B cell (primary cell): ENCODE data around the gene NUP35. TPM values are rescaled to one million over a fixed set of nuclear protein-coding genes. Genes with fewer than 3 reads are reported as not detected.

Experiments
- ATAC-seq: fragments of 200-7000 bp; cut with Tn5 transposase; one replicate; pipeline ENCODE4 v1.10.0; 2021; ENCODE audit warnings: low read depth, mild to moderate bottlenecking, moderate number of reproducible peaks, moderate library complexity
- CTCF ChIA-PET: fragments of 350-600 bp; sonication (Branson Sonifier 250); formaldehyde crosslinking; loops from one replicate; lab custom pipeline; 2021; ENCODE audit warnings: antibody characterized with exemption, inconsistent platforms; lab: Charles Lee
- POLR2A ChIA-PET: fragments of 350-600 bp; sonication (Branson Sonifier 250); formaldehyde crosslinking; loops from one replicate; lab custom pipeline; 2021; ENCODE audit warnings: antibody characterized with exemption; lab: Charles Lee
- DNase-seq: peaks from one replicate; pipeline ENCODE4 v3.0.0; 2013
- H2AFZ ChIP-seq: 2 replicates; pipeline ENCODE4 v1.6.1; 2012; ENCODE audit warnings: mild to moderate bottlenecking, low read depth, low read length; ENCODE audit not compliant: insufficient read depth, poor library complexity, severe bottlenecking
- H3K27ac ChIP-seq, 2 donors: 1 replicate in 1 of 2; 2 replicates in 1 of 2; pipeline ENCODE4 v1.5.1; 2012 to 2013; ENCODE audit warnings: low read length in 2 of 2, mild to moderate bottlenecking in 2 of 2, moderate library complexity in 1 of 2
- H3K27me3 ChIP-seq, 4 experiments: fragments of 200-600 bp in 1 of 4; sonication (generic) in 1 of 4; replicated peaks in 1 of 4; 1 replicate in 2 of 4; 2 replicates in 2 of 4; pipeline versions ENCODE4 v1.6.1 to v1.7.0; 2013 to 2016; ENCODE audit warnings: low read length in 3 of 4, mild to moderate bottlenecking in 2 of 4, mixed read lengths in 1 of 4, moderate library complexity in 1 of 4; ENCODE audit not compliant: insufficient read depth in 4 of 4, control insufficient read depth in 3 of 4; ENCODE audit errors: control extremely low read depth in 1 of 4
- H3K36me3 ChIP-seq, 2 experiments: replicated peaks in 1 of 2; 1 replicate in 1 of 2; 2 replicates in 1 of 2; pipeline versions ENCODE4 v1.6.1 to v1.7.1; 2013; ENCODE audit warnings: low read length in 1 of 2; ENCODE audit not compliant: insufficient read depth in 2 of 2, control insufficient read depth in 1 of 2; ENCODE audit errors: control extremely low read depth in 1 of 2, extremely low read depth in 1 of 2
- H3K4me1 ChIP-seq, 2 donors: fragments of 200-600 bp in 1 of 2; sonication (generic) in 1 of 2; 1 replicate in 1 of 2; 2 replicates in 1 of 2; pipeline versions ENCODE4 v1.5.1 to v1.6.1; 2013 to 2017; ENCODE audit warnings: low read length in 2 of 2; ENCODE audit not compliant: control insufficient read depth in 2 of 2, insufficient read depth in 2 of 2
- H3K4me2 ChIP-seq: replicated peaks from 2 replicates; pipeline ENCODE3; 2012; ENCODE audit warnings: mild to moderate bottlenecking, low read depth, low read length; ENCODE audit not compliant: poor library complexity, severe bottlenecking
- H3K4me3 ChIP-seq, 5 experiments: fragments of 200-600 bp in 1 of 5; sonication (generic) in 1 of 5; 1 replicate in 3 of 5; 2 replicates in 2 of 5; pipeline versions ENCODE4 v1.5.1 to v1.7.0; 2011 to 2016; ENCODE audit warnings: low read length in 4 of 5, mild to moderate bottlenecking in 4 of 5, low read depth in 2 of 5, control low read depth in 1 of 5, moderate library complexity in 1 of 5; ENCODE audit not compliant: insufficient read depth in 1 of 5; ENCODE audit errors: control extremely low read depth in 1 of 5, extremely low read depth in 1 of 5
- H3K79me2 ChIP-seq: fragments of 200-600 bp; sonication (generic); one replicate; pipeline ENCODE4 v1.6.0; 2016; ENCODE audit warnings: low read length; ENCODE audit not compliant: control insufficient read depth, insufficient read depth
- H3K9ac ChIP-seq: fragments of 200-600 bp; sonication (generic); 2 replicates; pipeline ENCODE4 v1.6.1; 2017; ENCODE audit warnings: mild to moderate bottlenecking, low read length, moderate library complexity
- H3K9me3 ChIP-seq, 3 donors: one replicate each; pipeline versions ENCODE4 v1.6.1 to v1.7.1; 2013; ENCODE audit warnings: low read length in 2 of 3; ENCODE audit not compliant: control insufficient read depth in 2 of 3, insufficient read depth in 1 of 3; ENCODE audit errors: control extremely low read depth in 1 of 3
- H4K20me1 ChIP-seq: 2 replicates; pipeline ENCODE4 v1.6.0; 2012; ENCODE audit warnings: mild to moderate bottlenecking, low read length; ENCODE audit not compliant: insufficient read depth, control insufficient read depth, poor library complexity, severe bottlenecking
- H3K27ac Mint-ChIP-seq: one replicate; pipeline ENCODE4 v1.8.0; 2021; ENCODE audit warnings: mixed read lengths
- H3K27me3 Mint-ChIP-seq: one replicate; pipeline ENCODE4 v1.8.0; 2021; ENCODE audit warnings: mixed read lengths
- H3K4me1 Mint-ChIP-seq: one replicate; pipeline ENCODE4 v1.8.0; 2021; ENCODE audit warnings: mixed read lengths
- H3K4me3 Mint-ChIP-seq: one replicate; pipeline ENCODE4 v1.8.0; 2021; ENCODE audit warnings: mixed read lengths
- H3K9me3 Mint-ChIP-seq: one replicate; pipeline ENCODE4 v1.8.0; 2022; ENCODE audit warnings: mixed read lengths; ENCODE audit not compliant: insufficient read depth
- CTCF ChIP-seq: fragments of 200-600 bp; IDR thresholded peaks from one replicate; pipeline ENCODE4 v1.8.0; 2022; ENCODE audit warnings: antibody characterized with exemption, mild to moderate bottlenecking
- EZH2 ChIP-seq: IDR thresholded peaks from 2 replicates; pipeline ENCODE4 v1.6.1; 2012; ENCODE audit warnings: borderline replicate concordance, low read depth, mild to moderate bottlenecking, moderate library complexity, low read length; ENCODE audit not compliant: insufficient read depth, poor library complexity, severe bottlenecking
- WGBS: methylation state at CpG from one replicate; pipeline ENCODE4 v1.1.5; 2013; ENCODE audit warnings: missing lambda C conversion rate; ENCODE audit not compliant: insufficient coverage; 5-methylcytosine and 5-hydroxymethylcytosine counted together
- intact Hi-C: fragments of 100-400 bp; cut with micrococcal nuclease; formaldehyde crosslinking; loops from one replicate; pipeline ENCODE4 v1.10.0; 2022
- polyA plus RNA-seq: library from polyadenylated mRNA; depleted of rRNA; stranded (reverse); fragments of >200 nt; gene quantifications from 2 replicates; pipeline ENCODE4 v1.2.3, GENCODE V29; 2012
- total RNA-seq, 2 donors: library from RNA; stranded (reverse); fragments of 120-200 nt in 1 of 2; gene quantifications; 1 replicate in 1 of 2; 2 replicates in 1 of 2; pipeline versions ENCODE4 v1.2.3 to v1.2.4, GENCODE V29; 2013 to 2022

NUP35 gene
- total and polyA plus RNA-seq, 2 donors (not counting 1 experiment from before 2014, with no cell fraction given): 8.3 to 26.0 TPM

DNA sequence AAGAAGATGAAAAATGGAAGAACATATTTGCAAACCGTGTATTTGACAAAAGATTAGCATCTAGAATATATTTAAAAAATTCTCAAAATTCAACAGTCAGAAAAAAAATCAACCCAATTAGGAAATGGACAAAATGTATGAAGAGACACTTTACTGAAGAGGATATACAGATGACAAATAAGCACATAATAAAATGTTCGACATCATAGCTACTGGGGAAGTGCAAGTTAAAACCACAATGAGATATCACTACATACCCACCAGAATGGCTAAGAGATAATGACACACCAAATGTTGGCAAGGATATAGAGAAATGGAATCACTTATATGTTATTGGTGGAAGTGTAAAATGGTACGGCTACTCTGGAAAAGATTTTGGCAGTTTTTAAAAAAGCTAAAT is 11.7 kb upstream of the NUP35 start:
- DNase-seq (no peak), ATAC-seq (no peak)
- Histone ChIP-seq H3K36me3 (no peaks in the 10 kb centered on the region), H2AFZ (no peak overlapping the region), H3K9me3 (no peaks in the 10 kb centered on the region), H4K20me1 (no peaks in the 10 kb centered on the region), H3K4me3 (no peak overlapping the region), H3K27me3 (peaks cover 0 to 5% (median 1%) of the 10 kb centered on the region in 4 experiments), H3K4me2 (no peak overlapping the region), H3K27ac (no peak overlapping the region), H3K9ac (no peak overlapping the region), H3K79me2 (no peaks in the 10 kb centered on the region), H3K4me1 (no peaks in the 10 kb centered on the region)
- intact Hi-C loops: no loop called here
- ChIA-PET POLR2A (no interaction called here), CTCF (no interaction called here)
- no CpG with 5 or more reads among the region's 3 CpGs for WGBS
- Mint-ChIP-seq H3K4me1 (no peaks in the 10 kb centered on the region), H3K27me3 (peaks cover 23% of the 10 kb centered on the region), H3K9me3 (no peaks in the 10 kb centered on the region), H3K27ac (no peak overlapping the region), H3K4me3 (no peak overlapping the region)
- no peak for TF ChIP-seq EZH2
- TF ChIP-seq CTCF: no peak

GRCh38 chr2:183113630-183114029 is 10.6 kb upstream of the NUP35 start:
- Histone ChIP-seq H2AFZ (no peak overlapping the region), H3K4me3 (no peak overlapping the region), H3K79me2 (no peaks in the 10 kb centered on the region), H3K27ac (no peak overlapping the region), H3K27me3 (peaks cover 0 to 5% (median 3%) of the 10 kb centered on the region in 4 experiments), H3K9ac (no peak overlapping the region), H3K9me3 (no peaks in the 10 kb centered on the region), H4K20me1 (no peaks in the 10 kb centered on the region), H3K36me3 (no peaks in the 10 kb centered on the region), H3K4me1 (no peaks in the 10 kb centered on the region), H3K4me2 (no peak overlapping the region)
- intact Hi-C loops: no loop called here
- no peak for DNase-seq
- H3K4me3 Mint-ChIP-seq: no peak overlapping the region
- ChIA-PET POLR2A (no interaction called here), CTCF (interaction anchor here (0.6 kb wide), 1 partner anchor 15 kb away, joined by 4 read pairs; no protein-coding TSS in a partner anchor)
- no peak for ATAC-seq
- WGBS: 90% methylated on average over 2 of the region's 2 CpGs
- no peaks in the 10 kb centered on the region for H3K4me1 Mint-ChIP-seq
- H3K27me3 Mint-ChIP-seq: peaks cover 26% of the 10 kb centered on the region
- no peak for TF ChIP-seq CTCF
- no peak for TF ChIP-seq EZH2
- H3K27ac Mint-ChIP-seq: no peak overlapping the region
- H3K9me3 Mint-ChIP-seq: no peaks in the 10 kb centered on the region
